LNCAP (cell line): ENCODE measurements around the gene EEF1AKMT1.

Experiments used
- TF ChIP-seq, protein P1 (sequence below): fragments of 450-650 bp; IDR thresholded peaks from 2 replicates; pipeline ENCODE4 v1.5.1; 2017; ENCODE audit warnings: mild to moderate bottlenecking

EEF1AKMT1 gene

DNA sequence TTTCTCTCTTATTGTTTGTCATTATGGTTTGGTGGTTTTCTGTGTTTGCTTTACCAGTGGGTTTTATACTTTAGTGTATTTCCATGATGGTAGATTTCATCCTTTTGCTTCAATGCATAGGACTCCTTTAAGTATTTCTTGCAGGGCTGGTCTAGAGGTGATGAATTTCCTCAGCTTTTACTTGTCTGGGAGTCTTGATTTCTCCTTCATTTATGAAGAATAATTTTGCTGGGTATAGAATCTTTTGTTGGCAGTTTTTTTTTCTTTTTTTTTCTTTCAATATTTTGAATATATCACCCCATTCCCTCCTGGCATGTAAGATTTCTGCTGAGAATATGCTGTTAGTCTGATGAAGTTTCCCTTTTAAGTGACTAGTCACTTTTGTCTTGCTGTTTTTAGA is 19.8 kb downstream of the EEF1AKMT1 start:
- TF ChIP-seq, protein P1, sequence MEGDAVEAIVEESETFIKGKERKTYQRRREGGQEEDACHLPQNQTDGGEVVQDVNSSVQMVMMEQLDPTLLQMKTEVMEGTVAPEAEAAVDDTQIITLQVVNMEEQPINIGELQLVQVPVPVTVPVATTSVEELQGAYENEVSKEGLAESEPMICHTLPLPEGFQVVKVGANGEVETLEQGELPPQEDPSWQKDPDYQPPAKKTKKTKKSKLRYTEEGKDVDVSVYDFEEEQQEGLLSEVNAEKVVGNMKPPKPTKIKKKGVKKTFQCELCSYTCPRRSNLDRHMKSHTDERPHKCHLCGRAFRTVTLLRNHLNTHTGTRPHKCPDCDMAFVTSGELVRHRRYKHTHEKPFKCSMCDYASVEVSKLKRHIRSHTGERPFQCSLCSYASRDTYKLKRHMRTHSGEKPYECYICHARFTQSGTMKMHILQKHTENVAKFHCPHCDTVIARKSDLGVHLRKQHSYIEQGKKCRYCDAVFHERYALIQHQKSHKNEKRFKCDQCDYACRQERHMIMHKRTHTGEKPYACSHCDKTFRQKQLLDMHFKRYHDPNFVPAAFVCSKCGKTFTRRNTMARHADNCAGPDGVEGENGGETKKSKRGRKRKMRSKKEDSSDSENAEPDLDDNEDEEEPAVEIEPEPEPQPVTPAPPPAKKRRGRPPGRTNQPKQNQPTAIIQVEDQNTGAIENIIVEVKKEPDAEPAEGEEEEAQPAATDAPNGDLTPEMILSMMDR = no peak

DNA sequence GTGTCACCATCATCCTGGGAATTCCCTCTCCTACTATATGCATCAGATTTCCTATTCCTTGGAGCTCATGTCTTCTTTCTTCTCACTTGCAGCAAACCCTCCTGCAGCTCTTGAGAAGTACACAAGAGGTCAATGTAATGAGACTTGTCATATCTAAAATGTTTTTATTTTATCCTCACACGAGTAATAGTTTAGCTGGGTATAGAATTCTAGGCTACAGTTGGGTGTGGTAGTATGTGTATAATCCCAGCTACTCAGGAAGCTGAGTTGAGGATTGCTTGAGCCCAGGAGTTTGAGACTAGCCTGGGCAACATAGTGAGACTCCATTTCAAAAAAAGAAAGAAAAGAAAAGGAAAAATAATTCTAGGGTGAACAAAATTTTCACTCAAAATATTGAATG is 24.4 kb downstream of the EEF1AKMT1 start:
- TF ChIP-seq, protein P1 = no peak

GRCh38 chr13:20740021-20740420 is 33.7 kb downstream of the EEF1AKMT1 start:
- TF ChIP-seq, protein P1 = no peak

GRCh38 chr13:20738616-20739015 is 35.1 kb downstream of the EEF1AKMT1 start:
- TF ChIP-seq, protein P1 = no peak

DNA sequence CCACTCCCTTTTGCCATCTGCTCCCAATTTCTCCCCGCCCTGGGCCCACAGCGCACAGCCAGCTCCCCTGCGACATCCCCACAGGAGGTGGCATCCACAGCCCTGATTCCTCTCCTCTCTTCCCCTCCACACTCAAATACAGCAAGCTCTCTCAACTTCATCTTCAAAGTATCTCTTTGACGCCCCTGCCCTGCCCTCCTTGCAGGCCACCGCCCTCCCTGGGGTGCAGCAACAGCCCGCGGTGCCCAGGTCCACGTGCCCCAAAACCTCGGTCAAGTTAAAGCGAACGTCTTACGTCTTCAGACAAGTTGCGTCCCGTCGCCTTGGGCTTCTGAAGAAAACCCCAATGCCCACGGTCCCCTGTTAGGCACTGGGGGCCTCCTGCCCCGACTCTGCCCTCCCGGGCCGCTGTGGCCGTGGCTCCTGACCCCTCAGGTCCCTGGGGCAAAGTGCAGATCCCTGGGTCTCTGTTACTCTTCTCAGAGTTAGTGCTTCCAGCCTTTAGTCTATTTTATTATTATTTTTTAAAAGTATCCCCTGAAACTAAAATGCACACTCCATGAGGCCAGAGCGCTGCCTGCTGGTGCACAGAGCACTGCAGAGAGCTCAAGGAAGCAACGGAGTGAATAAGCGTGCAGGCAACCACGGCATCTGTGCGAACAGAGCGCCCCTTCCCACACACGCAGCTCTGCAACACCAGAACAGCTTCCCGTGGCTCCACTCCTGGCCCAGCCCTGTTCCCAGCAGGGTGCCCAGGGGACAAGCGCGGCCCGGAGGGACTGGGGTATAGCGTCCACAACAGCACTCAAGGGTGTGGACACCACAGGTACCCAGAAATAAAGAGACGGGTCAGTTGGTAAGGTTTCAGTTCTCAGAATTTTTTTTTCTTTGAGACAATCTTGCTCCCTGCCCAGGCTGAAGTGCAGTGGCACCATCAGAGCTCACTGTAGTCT is 43.9 kb downstream of the EEF1AKMT1 start:
- TF ChIP-seq, protein P1 = no peak

DNA sequence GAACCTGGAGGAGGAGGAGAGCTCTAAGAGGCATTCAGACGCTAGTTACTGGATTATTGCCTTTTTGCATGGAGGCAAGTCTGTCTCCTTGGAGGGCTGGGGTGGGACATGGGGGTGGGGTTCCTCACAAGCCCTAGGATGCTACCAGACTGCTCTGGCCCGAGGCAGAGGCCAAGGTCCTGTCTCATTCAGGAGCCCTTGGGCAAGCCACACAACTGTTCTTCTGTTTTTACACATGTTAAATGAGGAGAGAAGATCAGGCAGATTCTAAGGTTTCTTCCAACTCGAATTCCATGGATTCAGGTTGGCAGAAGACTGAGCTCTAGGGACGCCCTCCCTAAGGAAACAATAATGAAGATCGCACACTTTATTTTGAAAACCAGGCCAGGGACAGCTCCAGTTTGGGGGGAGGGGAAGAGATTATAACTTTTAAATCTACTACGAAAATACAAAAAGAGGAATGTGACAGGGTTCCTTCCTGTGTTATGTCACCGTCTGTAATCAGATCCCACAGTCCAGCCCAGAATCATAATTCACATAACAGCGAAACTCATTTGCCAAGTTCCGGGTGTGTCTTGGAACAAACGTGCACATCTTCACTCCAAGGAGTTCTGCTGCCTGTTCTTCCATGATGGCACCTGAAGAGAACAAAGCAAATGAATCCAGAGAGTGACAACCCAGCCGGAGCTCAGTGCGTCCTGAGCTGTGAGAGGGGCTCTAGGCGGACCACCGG is 45.0 kb downstream of the EEF1AKMT1 start:
- TF ChIP-seq, protein P1 = no peak

DNA sequence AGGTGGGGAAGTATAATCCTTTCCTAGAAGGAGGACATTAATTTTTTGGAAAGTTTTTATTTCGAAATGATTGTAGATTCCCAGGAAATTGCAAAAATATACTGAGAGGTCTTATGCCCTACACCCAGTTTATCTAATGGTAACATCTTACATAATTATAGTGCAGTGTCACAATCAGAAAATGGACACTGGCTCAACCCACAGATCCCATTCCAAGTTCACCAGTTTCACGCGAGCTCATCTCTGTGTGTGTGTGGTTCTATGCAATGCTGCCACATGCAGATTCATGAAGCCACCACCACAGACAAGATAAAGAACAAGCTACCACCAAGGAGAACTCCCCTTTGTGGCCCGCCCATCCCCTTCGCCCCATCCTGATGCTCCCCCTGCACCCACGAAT is 45.9 kb downstream of the EEF1AKMT1 start:
- TF ChIP-seq, protein P1 = no peak
